ENCODE data around the gene AMH. TPM values are rescaled to one million over a fixed set of nuclear protein-coding genes. Genes with fewer than 3 reads are reported as not detected.

Gene AMH
- total and polyA plus RNA-seq, 2 of the 4 experiments (the other 2 are of a cell fraction), result 0.86 TPM; not detected in 1

GRCh38 chr19:2237051-2237868, 11.9 kb upstream of the AMH start (continued):
- no peak for TF ChIP-seq CTCF (conservative IDR thresholded peaks at IDR 0.05; ENCODE audit: low read depth, low read length)
- no peak for TF ChIP-seq USF2 (IDR thresholded peaks at IDR 0.05; ENCODE audit: low read depth, low read length)

Measured in IMR-90 (cell line).